ENCODE results near the gene MPV17.

GRCh38 chr2:27309651-27310050, 13.2 kb downstream of the MPV17 start:
- TF ChIP-seq, protein P1, sequence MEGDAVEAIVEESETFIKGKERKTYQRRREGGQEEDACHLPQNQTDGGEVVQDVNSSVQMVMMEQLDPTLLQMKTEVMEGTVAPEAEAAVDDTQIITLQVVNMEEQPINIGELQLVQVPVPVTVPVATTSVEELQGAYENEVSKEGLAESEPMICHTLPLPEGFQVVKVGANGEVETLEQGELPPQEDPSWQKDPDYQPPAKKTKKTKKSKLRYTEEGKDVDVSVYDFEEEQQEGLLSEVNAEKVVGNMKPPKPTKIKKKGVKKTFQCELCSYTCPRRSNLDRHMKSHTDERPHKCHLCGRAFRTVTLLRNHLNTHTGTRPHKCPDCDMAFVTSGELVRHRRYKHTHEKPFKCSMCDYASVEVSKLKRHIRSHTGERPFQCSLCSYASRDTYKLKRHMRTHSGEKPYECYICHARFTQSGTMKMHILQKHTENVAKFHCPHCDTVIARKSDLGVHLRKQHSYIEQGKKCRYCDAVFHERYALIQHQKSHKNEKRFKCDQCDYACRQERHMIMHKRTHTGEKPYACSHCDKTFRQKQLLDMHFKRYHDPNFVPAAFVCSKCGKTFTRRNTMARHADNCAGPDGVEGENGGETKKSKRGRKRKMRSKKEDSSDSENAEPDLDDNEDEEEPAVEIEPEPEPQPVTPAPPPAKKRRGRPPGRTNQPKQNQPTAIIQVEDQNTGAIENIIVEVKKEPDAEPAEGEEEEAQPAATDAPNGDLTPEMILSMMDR (IDR thresholded peaks at IDR 0.05; ENCODE audit: insufficient read depth, low read length) = no peak
- TF ChIP-seq POLR2AphosphoS5 (IDR thresholded peaks at IDR 0.05; ENCODE audit: low read depth) = no peak
- no peak for TF ChIP-seq SPI1 (IDR thresholded peaks at IDR 0.05; ENCODE audit: borderline replicate concordance, low read depth)
- no peak for TF ChIP-seq GABPA (IDR thresholded peaks at IDR 0.05; ENCODE audit: low read depth)

All from HL-60 (cell line).